ENCODE data around the gene MRPL37.

DNA sequence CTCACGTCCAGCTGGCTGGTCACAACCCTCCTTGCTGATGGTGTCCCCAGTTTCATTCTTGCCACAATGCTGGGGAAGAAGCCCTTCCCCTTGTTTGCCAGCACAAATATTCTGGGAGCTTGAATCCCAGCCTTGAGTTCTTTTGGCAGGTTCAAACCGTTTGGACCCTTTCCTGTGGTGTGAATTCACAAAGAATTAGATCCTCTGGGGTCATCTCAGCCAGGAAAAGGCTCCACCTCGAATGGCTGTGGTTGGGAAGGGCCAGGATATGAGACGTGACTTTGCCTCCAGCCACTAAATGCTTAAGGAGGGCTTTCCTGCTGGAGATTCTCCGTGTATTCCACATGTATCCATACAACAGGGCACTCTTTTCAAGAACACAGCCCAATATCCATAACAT lies 66.9 kb downstream of the MRPL37 start:
- no peak for TF ChIP-seq POLR2AphosphoS5 (IDR thresholded peaks at IDR 0.05; ENCODE audit: low read depth, low read length)
- TF ChIP-seq TAF1 (IDR thresholded peaks at IDR 0.05; ENCODE audit: borderline replicate concordance, insufficient read depth, low read length), result no peak
- TF ChIP-seq, protein P1, sequence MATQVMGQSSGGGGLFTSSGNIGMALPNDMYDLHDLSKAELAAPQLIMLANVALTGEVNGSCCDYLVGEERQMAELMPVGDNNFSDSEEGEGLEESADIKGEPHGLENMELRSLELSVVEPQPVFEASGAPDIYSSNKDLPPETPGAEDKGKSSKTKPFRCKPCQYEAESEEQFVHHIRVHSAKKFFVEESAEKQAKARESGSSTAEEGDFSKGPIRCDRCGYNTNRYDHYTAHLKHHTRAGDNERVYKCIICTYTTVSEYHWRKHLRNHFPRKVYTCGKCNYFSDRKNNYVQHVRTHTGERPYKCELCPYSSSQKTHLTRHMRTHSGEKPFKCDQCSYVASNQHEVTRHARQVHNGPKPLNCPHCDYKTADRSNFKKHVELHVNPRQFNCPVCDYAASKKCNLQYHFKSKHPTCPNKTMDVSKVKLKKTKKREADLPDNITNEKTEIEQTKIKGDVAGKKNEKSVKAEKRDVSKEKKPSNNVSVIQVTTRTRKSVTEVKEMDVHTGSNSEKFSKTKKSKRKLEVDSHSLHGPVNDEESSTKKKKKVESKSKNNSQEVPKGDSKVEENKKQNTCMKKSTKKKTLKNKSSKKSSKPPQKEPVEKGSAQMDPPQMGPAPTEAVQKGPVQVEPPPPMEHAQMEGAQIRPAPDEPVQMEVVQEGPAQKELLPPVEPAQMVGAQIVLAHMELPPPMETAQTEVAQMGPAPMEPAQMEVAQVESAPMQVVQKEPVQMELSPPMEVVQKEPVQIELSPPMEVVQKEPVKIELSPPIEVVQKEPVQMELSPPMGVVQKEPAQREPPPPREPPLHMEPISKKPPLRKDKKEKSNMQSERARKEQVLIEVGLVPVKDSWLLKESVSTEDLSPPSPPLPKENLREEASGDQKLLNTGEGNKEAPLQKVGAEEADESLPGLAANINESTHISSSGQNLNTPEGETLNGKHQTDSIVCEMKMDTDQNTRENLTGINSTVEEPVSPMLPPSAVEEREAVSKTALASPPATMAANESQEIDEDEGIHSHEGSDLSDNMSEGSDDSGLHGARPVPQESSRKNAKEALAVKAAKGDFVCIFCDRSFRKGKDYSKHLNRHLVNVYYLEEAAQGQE (IDR thresholded peaks at IDR 0.05; ENCODE audit: insufficient read depth in 1 of 2, low read depth in 2 of 2, low read length in 2 of 2), result no peak

Measured in PFSK-1 (cell line).